ENCODE measurements around the gene MPC2. TPM values are rescaled to one million over a fixed set of nuclear protein-coding genes. Genes with fewer than 3 reads are reported as not detected.
A peak's percentile ranks its signal among the peaks of the same experiment; 100 is the strongest.

MPC2 gene
- 10 to 100 TPM; 12.1 to 33.7 (median 26.0) TPM for total RNA-seq

GRCh38 chr1:167936930-167937708 is at the start of gene MPC2:
Gene MPC2, minus strand, starts transcription at chr1:167937072. Its CDS starts 1,231 bp downstream, at chr1:167935841.
- H3K4me3 ChIP-seq (ENCODE audit: low read depth, poor library complexity, severe bottlenecking) = peak within 1 kb of the TSS; percentile 87
- DNase-seq (ENCODE audit: low spot score in 2 of 2) = peak; percentile 71 to 95
- TF ChIP-seq POLR2A (IDR thresholded peaks at IDR 0.05) (no peak), CTCF (IDR thresholded peaks at IDR 0.05) (no peak)
- intact Hi-C loops (cut with DNase I; ENCODE audit: low total_unique reads) = no loop called here
- 0% methylated on average over 38 to 47 of the region's 51 CpGs for WGBS, 2 donors

DNA sequence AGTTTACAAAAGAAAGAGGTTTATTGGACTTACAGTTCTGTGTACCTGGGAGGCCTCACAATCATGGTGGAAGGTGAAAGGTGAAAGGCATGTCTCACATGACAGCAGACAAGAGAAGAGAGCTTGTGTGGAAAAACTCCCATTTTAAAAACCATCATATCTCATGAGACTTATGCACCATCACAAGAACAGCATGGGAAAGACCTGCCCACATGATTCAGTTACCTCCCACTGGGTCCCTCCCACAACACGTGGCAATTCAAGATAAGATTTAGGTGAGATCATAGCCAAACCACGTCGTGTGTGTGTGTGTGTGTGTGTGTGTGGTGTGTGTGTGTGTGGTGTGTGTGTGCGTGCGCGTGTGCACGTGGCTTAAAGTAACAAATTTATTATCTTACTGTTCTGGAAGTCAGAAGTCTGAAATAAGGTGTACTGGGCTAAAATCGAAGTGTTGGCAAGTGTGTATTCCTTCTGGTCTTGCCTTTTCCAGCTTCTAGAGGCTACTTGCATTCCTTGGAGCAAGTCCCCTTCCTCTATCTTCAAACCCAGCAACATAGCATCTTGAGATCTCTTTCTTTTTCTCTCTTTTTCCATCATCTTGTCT is 48.1 kb upstream of the MPC2 start:
- intact Hi-C loops (cut with DNase I; ENCODE audit: low total_unique reads) = no loop called here
- H3K4me3 ChIP-seq (ENCODE audit: low read depth, poor library complexity, severe bottlenecking) = no peak overlapping the region
- WGBS, 2 donors = 84 to 88% methylated on average over 8 of the region's 8 CpGs
- no peak for DNase-seq (ENCODE audit: low spot score in 2 of 2)
- TF ChIP-seq CTCF (IDR thresholded peaks at IDR 0.05) = no peak
- no peak for TF ChIP-seq POLR2A (IDR thresholded peaks at IDR 0.05)

DNA sequence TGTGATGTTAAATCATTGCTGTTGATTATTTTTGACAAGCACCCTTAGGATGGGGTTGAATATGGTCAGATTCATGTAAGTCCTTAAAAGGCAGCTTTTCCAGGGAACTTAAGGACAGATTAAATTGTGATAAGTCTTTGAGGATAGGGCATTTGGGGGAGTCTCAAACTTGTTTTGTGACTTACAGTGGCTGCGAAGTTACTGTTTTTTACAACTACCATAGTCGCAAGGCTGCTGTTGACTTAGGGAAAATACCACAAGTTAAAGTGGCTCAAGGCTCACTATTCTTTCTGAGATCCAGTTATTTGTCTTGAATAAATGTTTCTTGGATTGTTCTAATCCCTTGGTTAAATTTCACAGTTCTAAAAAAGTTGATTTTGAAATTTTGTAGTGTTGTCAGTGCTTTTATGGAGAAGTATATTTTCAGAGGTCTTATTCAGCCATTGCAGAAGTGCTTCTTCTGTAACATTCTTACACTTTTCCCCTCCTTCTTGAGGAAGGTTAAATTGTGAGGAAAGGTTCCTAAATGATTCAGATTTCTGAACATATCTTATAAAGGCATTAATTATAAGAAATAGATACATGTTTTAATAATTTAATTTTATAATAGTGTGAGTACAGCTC is 47.0 kb upstream of the MPC2 start:
- TF ChIP-seq CTCF (IDR thresholded peaks at IDR 0.05) (no peak), POLR2A (IDR thresholded peaks at IDR 0.05) (no peak)
- 93 to 97% methylated on average over 2 of the region's 2 CpGs for WGBS, 2 donors
- no peak for DNase-seq (ENCODE audit: low spot score in 2 of 2)
- intact Hi-C loops (cut with DNase I; ENCODE audit: low total_unique reads) = no loop called here
- H3K4me3 ChIP-seq (ENCODE audit: low read depth, poor library complexity, severe bottlenecking) = no peak overlapping the region

DNA sequence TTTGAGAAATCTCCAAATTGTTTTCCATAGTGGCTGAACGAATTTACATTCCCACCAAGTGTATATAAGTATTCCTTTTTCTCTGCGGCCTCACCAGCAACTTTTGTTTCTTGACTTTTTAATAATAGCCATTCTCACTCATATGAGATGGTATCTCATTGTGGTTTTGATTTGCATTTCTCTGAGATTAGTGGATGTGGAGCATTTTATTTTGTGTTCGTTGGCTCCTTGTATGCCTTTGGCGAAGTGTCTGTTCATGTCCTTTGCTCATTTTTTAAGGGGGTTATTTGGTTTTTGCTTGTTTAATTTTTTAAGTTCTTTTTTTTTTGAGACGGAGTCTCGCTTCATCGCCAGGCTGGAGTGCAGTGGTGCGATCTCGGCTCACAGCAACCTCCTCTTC is 45.1 kb upstream of the MPC2 start:
- no peak overlapping the region for H3K4me3 ChIP-seq (ENCODE audit: low read depth, poor library complexity, severe bottlenecking)
- intact Hi-C loops (cut with DNase I; ENCODE audit: low total_unique reads) = no loop called here
- no peak for DNase-seq (ENCODE audit: low spot score in 2 of 2)
- TF ChIP-seq CTCF (IDR thresholded peaks at IDR 0.05) (no peak), POLR2A (IDR thresholded peaks at IDR 0.05) (no peak)
- WGBS, 2 donors = 94 to 97% methylated on average over 9 of the region's 9 CpGs

- TF ChIP-seq CTCF (IDR thresholded peaks at IDR 0.05) (no peak), POLR2A (IDR thresholded peaks at IDR 0.05) (no peak)
- no peak overlapping the region for H3K4me3 ChIP-seq (ENCODE audit: low read depth, poor library complexity, severe bottlenecking)
- 100% methylated on average over 1 of the region's 1 CpG for WGBS, 2 donors
- no peak for DNase-seq (ENCODE audit: low spot score in 2 of 2)
- intact Hi-C loops (cut with DNase I; ENCODE audit: low total_unique reads) = no loop called here
Observed at GRCh38 chr1:167977245-167977644, 40.4 kb upstream of the MPC2 start.
